ENCODE data around the gene APBA3.
"Not testable (repeated sequence)": the region's sequence is repeated elsewhere in the genome, so short reads cannot be mapped to it uniquely, and the experiment has no call there.

Gene APBA3

GRCh38 chr19:3771906-3772455, 10.5 kb upstream of the APBA3 start, which contains the start of gene RAX2:
Gene RAX2, minus strand, starts transcription at chr19:3772228. Its CDS starts 486 bp downstream, at chr19:3771742.
- no peak for FAIRE-seq
- DNase-seq (ENCODE audit: insufficient read length, low spot score): no peak

GRCh38 chr19:3771000-3771905, 9.8 kb upstream of the APBA3 start:
- no peak for FAIRE-seq

GRCh38 chr19:3770136-3770999, 8.9 kb upstream of the APBA3 start:
- DNase-seq (ENCODE audit: insufficient read length, low spot score) (no peak), FAIRE-seq (no peak)

More at GRCh38 chr19:3771000-3771905, 9.8 kb upstream of the APBA3 start:
- DNase-seq (ENCODE audit: insufficient read length, low spot score): no peak

GRCh38 chr19:3769494-3769893, 8.0 kb upstream of the APBA3 start:
- no peak for FAIRE-seq
- DNase-seq (ENCODE audit: insufficient read length, low spot score): no peak

GRCh38 chr19:3768748-3769099, 7.2 kb upstream of the APBA3 start:
- DNase-seq (ENCODE audit: insufficient read length, low spot score) (no peak), FAIRE-seq (no peak)

- DNase-seq (ENCODE audit: insufficient read length, low spot score) (no peak), FAIRE-seq (no peak)
These were observed 6.7 kb upstream of the APBA3 start for GRCh38 chr19:3768015-3768747.

- FAIRE-seq (no peak), DNase-seq (ENCODE audit: insufficient read length, low spot score) (no peak)
These were observed 5.6 kb upstream of the APBA3 start for GRCh38 chr19:3767050-3767449.

GRCh38 chr19:3766520-3766919, 5.0 kb upstream of the APBA3 start:
- no peak for DNase-seq (ENCODE audit: insufficient read length, low spot score)

GRCh38 chr19:3765757-3766156, 4.3 kb upstream of the APBA3 start:
- DNase-seq (ENCODE audit: insufficient read length, low spot score); FAIRE-seq: not testable (repeated sequence)

More at GRCh38 chr19:3766520-3766919, 5.0 kb upstream of the APBA3 start:
- FAIRE-seq: no peak

GRCh38 chr19:3765121-3765520, 3.6 kb upstream of the APBA3 start:
- FAIRE-seq: no peak
- no peak for DNase-seq (ENCODE audit: insufficient read length, low spot score)

GRCh38 chr19:3762501-3763459, 1.3 kb upstream of the APBA3 start, which contains the start of gene MRPL54:
Gene MRPL54, plus strand, starts transcription at chr19:3762682. Its CDS starts 19 bp downstream, at chr19:3762701.
- DNase-seq (ENCODE audit: insufficient read length, low spot score) (peak; percentile 95), FAIRE-seq (peak; percentile 99)

GRCh38 chr19:3762130-3762473, 610 bp upstream of the APBA3 start:
- FAIRE-seq (no peak), DNase-seq (ENCODE audit: insufficient read length, low spot score) (no peak)

GRCh38 chr19:3760871-3761361, 576 bp downstream of the APBA3 start:
- DNase-seq (ENCODE audit: insufficient read length, low spot score) (no peak), FAIRE-seq (peak; percentile 11)

GRCh38 chr19:3759482-3760254, 1.8 kb downstream of the APBA3 start:
- FAIRE-seq (no peak), DNase-seq (ENCODE audit: insufficient read length, low spot score) (no peak)

GRCh38 chr19:3758297-3758696, 3.2 kb downstream of the APBA3 start:
- DNase-seq (ENCODE audit: insufficient read length, low spot score); FAIRE-seq: not testable (repeated sequence)

- not testable (repeated sequence) for FAIRE-seq; DNase-seq (ENCODE audit: insufficient read length, low spot score)
These were observed 3.8 kb downstream of the APBA3 start for GRCh38 chr19:3757705-3758104.

GRCh38 chr19:3753631-3754410, 7.7 kb downstream of the APBA3 start:
- DNase-seq (ENCODE audit: insufficient read length, low spot score) (no peak), FAIRE-seq (no peak)

GRCh38 chr19:3752492-3752891, 9.0 kb downstream of the APBA3 start:
- DNase-seq (ENCODE audit: insufficient read length, low spot score): no peak
- FAIRE-seq: no peak
